ENCODE measurements around the gene NTPCR.

GRCh38 chr1:232911027-232911599 lies 39.3 kb upstream of the NTPCR start:
- TF ChIP-seq CTCF (IDR thresholded peaks at IDR 0.05): no peak
- no peak for TF ChIP-seq POLR2AphosphoS5 (IDR thresholded peaks at IDR 0.05; ENCODE audit: low read depth, low read length)
- TF ChIP-seq SIN3A (IDR thresholded peaks at IDR 0.05; ENCODE audit: borderline replicate concordance, insufficient read depth, low read depth, low read length): no peak
- TF ChIP-seq, protein P1, sequence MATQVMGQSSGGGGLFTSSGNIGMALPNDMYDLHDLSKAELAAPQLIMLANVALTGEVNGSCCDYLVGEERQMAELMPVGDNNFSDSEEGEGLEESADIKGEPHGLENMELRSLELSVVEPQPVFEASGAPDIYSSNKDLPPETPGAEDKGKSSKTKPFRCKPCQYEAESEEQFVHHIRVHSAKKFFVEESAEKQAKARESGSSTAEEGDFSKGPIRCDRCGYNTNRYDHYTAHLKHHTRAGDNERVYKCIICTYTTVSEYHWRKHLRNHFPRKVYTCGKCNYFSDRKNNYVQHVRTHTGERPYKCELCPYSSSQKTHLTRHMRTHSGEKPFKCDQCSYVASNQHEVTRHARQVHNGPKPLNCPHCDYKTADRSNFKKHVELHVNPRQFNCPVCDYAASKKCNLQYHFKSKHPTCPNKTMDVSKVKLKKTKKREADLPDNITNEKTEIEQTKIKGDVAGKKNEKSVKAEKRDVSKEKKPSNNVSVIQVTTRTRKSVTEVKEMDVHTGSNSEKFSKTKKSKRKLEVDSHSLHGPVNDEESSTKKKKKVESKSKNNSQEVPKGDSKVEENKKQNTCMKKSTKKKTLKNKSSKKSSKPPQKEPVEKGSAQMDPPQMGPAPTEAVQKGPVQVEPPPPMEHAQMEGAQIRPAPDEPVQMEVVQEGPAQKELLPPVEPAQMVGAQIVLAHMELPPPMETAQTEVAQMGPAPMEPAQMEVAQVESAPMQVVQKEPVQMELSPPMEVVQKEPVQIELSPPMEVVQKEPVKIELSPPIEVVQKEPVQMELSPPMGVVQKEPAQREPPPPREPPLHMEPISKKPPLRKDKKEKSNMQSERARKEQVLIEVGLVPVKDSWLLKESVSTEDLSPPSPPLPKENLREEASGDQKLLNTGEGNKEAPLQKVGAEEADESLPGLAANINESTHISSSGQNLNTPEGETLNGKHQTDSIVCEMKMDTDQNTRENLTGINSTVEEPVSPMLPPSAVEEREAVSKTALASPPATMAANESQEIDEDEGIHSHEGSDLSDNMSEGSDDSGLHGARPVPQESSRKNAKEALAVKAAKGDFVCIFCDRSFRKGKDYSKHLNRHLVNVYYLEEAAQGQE (IDR thresholded peaks at IDR 0.05; ENCODE audit: insufficient read depth in 1 of 2, low read depth in 2 of 2, low read length in 1 of 2): no peak

Measured in Panc1 (cell line).